ENCODE data around the gene HOXC10. TPM values are rescaled to one million over a fixed set of nuclear protein-coding genes. Genes with fewer than 3 reads are reported as not detected.

Gene HOXC10
- total RNA-seq, 2 experiments from 2014 or later: not detected

- DNase-seq: peak; percentile 54
- Mint-ChIP-seq H3K4me3 (no peak within 1 kb of the TSS), H3K27ac (no peak within 1 kb of the TSS), H3K27me3 (peaks cover 78% of the 10 kb centered on the region), H3K36me3 (ENCODE audit: low read depth) (no peaks in the 10 kb centered on the region), H3K4me1 (ENCODE audit: low read depth) (peaks cover 4% of the 10 kb centered on the region), H3K9me3 (no peaks in the 10 kb centered on the region)
- intact Hi-C loops (cut with micrococcal nuclease): loop anchor here (5.0 kb wide), 1 partner anchor 34 kb away; the partner anchor contains the start of genes HOTAIR and HOXC11
- ChIA-PET CTCF (interaction anchor here (1.1 to 2.1 kb wide), 3 partner anchors 47 to 192 kb away, joined by 3 to 6 read pairs (median 4); partner anchors contain the start of gene HOXC10), POLR2A (no interaction called here)
- peak; percentile 56 for ATAC-seq
- TF ChIP-seq, protein P1, sequence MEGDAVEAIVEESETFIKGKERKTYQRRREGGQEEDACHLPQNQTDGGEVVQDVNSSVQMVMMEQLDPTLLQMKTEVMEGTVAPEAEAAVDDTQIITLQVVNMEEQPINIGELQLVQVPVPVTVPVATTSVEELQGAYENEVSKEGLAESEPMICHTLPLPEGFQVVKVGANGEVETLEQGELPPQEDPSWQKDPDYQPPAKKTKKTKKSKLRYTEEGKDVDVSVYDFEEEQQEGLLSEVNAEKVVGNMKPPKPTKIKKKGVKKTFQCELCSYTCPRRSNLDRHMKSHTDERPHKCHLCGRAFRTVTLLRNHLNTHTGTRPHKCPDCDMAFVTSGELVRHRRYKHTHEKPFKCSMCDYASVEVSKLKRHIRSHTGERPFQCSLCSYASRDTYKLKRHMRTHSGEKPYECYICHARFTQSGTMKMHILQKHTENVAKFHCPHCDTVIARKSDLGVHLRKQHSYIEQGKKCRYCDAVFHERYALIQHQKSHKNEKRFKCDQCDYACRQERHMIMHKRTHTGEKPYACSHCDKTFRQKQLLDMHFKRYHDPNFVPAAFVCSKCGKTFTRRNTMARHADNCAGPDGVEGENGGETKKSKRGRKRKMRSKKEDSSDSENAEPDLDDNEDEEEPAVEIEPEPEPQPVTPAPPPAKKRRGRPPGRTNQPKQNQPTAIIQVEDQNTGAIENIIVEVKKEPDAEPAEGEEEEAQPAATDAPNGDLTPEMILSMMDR (IDR thresholded peaks at IDR 0.05): no peak
These were observed 46.4 kb upstream of the HOXC10 start, which contains the start of gene HOXC13 for GRCh38 chr12:53938326-53939140. Gene HOXC13 (plus strand): TSS chr12:53938831. CDS start chr12:53938907, 76 bp downstream.

DNA sequence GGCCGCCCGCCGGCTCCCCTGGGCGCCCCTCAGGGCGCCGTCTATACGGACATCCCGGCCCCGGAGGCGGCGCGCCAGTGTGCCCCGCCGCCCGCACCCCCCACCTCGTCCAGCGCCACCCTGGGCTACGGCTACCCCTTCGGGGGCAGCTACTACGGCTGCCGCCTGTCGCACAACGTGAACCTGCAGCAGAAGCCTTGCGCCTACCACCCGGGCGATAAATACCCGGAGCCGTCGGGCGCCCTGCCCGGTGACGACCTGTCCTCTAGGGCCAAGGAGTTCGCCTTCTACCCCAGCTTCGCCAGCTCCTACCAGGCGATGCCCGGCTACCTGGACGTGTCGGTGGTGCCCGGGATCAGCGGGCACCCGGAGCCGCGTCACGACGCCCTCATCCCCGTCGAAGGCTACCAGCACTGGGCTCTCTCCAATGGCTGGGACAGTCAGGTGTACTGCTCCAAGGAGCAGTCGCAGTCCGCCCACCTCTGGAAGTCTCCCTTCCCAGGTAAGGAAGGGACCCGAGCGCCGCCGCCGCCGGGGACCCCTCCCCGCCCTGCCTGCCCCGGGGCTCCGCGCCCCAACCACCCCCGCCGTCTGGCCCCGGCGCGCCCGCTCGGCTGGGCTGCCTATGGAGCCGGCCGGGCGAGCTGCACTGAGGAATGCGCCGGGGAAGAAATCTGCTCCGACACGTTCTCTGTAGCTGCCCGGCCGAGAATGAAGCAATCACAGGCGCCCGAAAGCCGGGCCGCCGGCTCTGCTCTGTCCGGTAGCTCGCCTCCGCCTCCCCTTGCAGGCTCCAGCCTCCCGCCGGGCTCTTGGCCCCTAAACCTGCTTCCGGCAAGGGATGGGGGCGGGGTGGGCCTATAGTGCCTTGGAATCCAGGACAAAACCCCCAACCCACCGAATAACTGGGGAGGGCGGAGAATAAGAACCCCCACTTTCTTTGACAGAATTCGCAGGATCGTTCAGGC, 45.5 kb upstream of the HOXC10 start:
- DNase-seq (no peak), ATAC-seq (no peak)
- ChIA-PET CTCF (interaction anchor here (1.2 to 2.1 kb wide), 2 partner anchors 46 to 193 kb away, joined by 4 to 6 read pairs; partner anchors contain the start of gene HOXC10), POLR2A (no interaction called here)
- no peaks in the 10 kb centered on the region for H3K9me3 Mint-ChIP-seq
- H3K36me3 Mint-ChIP-seq (ENCODE audit: low read depth): no peaks in the 10 kb centered on the region
- H3K4me3 Mint-ChIP-seq: no peak overlapping the region
- H3K4me1 Mint-ChIP-seq (ENCODE audit: low read depth): peaks cover 4% of the 10 kb centered on the region
- H3K27ac Mint-ChIP-seq: no peak overlapping the region
- H3K27me3 Mint-ChIP-seq: peaks cover 79% of the 10 kb centered on the region
- TF ChIP-seq, protein P1 (IDR thresholded peaks at IDR 0.05): no peak
- intact Hi-C loops (cut with micrococcal nuclease): loop anchor here (5.0 kb wide), 1 partner anchor 33 kb away; the partner anchor contains the start of genes HOTAIR and HOXC11

GRCh38 chr12:53940443-53941014, 44.4 kb upstream of the HOXC10 start:
- no peak for ATAC-seq
- intact Hi-C loops (cut with micrococcal nuclease): no loop called here
- Mint-ChIP-seq H3K9me3 (no peaks in the 10 kb centered on the region), H3K27me3 (peaks cover 79% of the 10 kb centered on the region), H3K4me3 (no peak overlapping the region), H3K27ac (no peak overlapping the region), H3K36me3 (ENCODE audit: low read depth) (no peaks in the 10 kb centered on the region), H3K4me1 (ENCODE audit: low read depth) (peaks cover 2% of the 10 kb centered on the region)
- DNase-seq: no peak
- TF ChIP-seq, protein P1 (IDR thresholded peaks at IDR 0.05): no peak
- POLR2A ChIA-PET: interaction anchor here (1.0 kb wide), 2 partner anchors 8 to 14 kb away, joined by 3 read pairs; partner anchors contain the start of gene HOXC12
- CTCF ChIA-PET: no interaction called here

DNA sequence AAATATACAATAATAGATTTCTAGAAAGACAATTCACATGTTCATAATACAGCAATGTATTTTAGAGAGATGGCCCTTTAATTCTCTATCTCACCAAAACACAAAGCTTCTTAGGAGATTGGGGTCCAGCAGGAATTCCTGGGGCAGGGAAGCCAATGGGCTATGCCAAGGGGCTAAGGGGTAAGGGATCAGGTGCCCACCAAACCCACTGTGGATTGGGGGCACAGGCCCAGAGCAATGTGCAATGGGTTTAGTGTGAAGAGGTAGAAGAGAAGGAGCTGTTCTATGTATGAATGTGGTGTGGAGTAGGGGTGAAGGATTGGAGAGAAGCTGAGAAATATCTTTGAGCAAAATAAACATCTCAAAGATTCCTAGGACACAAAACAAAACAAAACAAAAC, 43.8 kb upstream of the HOXC10 start:
- ATAC-seq (no peak), DNase-seq (no peak)
- CTCF ChIA-PET: interaction anchor here (0.6 kb wide), 1 partner anchor 44 kb away, joined by 3 read pairs; the partner anchor contains the start of gene HOXC10
- no peak overlapping the region for H3K4me3 Mint-ChIP-seq
- H3K36me3 Mint-ChIP-seq (ENCODE audit: low read depth): no peaks in the 10 kb centered on the region
- no peak overlapping the region for H3K27ac Mint-ChIP-seq
- POLR2A ChIA-PET: interaction anchor here (0.7 to 1.0 kb wide), 2 partner anchors 9 to 59 kb away, joined by 3 read pairs; no protein-coding TSS in a partner anchor
- TF ChIP-seq, protein P1 (IDR thresholded peaks at IDR 0.05): no peak
- no peaks in the 10 kb centered on the region for H3K9me3 Mint-ChIP-seq
- intact Hi-C loops (cut with micrococcal nuclease): no loop called here
- peaks cover 79% of the 10 kb centered on the region for H3K27me3 Mint-ChIP-seq
- H3K4me1 Mint-ChIP-seq (ENCODE audit: low read depth): no peaks in the 10 kb centered on the region

Measured in activated CD8-positive, alpha-beta T cell treated with anti-CD3 and anti-CD28 coated beads for 36 hours (primary cell).